HG03342 (cell line): ENCODE results near the gene PDK1.
"Not testable (repeated sequence)": the region's sequence is repeated elsewhere in the genome, so short reads cannot be mapped to it uniquely, and the experiment has no call there.

ENCODE experiments used
- ATAC-seq: cut with Tn5 transposase; IDR thresholded peaks from one replicate; pipeline ENCODE4 v1.9.1; 2021; ENCODE audit warnings: mild to moderate bottlenecking, moderate library complexity; ENCODE audit not compliant: unreplicated experiment

PDK1 gene

GRCh38 chr2:172551271-172551670, 4.6 kb upstream of the PDK1 start:
- ATAC-seq: no peak

DNA sequence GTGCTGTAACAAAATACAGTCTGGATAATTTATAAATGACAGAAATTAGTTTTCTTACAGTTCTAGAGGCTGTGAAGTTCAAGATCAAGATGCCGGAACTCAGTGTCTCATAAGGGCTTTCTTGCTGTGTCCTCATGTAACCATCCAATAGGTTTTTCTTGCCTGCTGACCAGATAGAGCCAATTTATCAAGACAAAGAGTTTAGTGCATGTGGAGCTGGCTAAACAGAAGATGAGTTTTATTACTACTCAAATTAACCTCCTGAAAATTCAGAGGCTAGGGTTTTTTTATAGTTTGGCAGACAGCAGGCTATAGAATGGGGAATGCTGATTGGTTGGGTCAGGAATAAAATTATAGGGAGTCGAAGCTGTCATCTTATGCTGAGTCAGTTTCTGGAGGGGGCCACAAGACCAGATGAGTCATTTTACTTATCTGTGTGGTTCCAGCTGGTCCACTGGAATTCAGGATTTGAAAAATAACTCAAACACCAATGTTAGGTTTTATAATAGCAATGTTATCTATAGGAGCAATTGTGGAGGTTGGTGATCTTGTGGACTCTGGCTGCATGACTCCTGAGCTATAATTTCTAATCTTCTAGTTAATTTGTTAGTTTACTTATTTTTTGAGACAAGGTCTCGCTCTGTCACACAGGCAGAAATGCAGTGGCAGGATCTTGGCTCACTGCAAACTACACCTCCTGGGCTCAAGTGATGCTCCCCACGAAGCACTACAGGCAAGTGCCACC, 3.2 kb upstream of the PDK1 start:
- ATAC-seq: no peak

DNA sequence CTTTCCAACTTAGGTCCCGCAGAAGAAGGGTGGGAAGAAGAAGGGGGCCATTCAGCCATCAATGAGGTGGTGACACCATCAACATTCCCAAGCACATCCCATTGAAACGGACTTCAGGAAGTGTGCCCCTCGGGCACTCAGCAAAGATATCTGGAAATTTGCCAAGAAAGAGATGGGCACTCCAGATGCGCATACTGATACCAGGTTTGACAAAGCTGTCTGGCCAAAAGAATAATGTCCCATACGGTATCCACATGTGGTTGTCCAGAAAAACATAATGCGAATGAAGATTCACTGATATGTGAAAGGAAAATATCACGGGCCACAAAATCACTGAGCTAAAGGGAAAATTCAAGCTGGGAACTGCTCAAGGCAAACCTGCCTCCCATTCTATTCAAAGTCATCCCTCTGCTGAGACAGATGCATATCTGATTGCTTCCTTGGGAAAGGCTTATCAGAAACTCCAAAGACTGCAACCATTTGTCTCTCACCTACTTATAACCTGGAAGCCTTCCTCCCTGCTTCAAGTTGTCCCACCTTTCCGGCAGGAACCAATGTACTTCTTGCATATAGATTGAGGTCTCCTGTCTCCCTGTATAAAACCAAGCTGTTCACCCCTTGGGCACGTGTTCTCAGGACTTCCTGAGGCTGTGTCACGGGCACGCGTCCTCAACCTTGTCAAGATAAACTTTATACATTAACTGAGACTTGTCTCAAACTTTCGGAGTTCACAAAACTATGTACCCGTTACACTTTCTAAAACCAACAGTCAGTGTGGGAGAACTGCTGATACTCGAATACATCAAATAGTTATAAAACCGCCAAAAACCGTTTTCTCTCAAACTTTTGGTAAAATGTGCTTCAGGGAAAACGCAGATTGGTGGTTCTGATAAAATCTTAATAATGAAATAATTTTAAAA, 1.3 kb upstream of the PDK1 start:
- no peak for ATAC-seq

- ATAC-seq: peak; percentile 1
These were observed 693 bp upstream of the PDK1 start for GRCh38 chr2:172555272-172555521.

GRCh38 chr2:172556284-172557033, 569 bp downstream of the PDK1 start:
- peak; percentile 60 for ATAC-seq

DNA sequence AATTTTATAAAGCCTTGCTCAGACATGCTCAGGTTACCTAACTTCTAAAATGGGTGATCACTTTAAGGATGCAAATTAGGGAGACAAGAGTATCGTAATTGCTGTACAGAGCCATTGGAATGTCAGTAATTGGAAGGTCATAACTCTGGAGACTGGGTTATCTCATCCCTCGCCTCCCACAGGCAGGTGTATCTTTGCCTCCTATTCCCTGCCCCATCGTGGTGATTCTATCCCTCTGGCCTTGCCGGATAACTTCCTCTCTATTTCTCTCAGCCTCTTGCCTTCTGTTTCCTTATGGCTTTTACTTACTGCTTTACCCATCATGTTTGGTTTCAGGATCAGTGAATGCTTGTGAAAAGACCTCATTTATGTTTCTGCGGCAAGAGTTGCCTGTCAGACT, 2.5 kb downstream of the PDK1 start:
- no peak for ATAC-seq

DNA sequence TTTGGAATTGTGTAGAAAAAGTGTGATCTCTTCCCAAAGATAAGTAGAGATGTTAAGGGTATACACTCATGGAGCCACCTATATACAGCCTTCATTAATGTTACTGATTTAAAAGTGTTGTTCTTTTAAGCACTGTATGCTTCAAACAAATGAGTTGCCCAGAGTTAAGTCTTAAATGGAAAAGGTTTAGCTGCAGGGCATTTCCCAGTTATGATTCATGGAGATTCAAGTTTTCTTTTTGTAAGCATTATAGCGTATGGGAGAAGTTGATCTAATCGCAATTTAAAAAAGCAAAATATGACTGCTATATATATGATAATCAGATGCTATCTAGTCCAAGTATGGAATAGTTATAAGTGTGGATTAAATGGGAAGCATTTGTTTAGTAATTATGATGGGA, 4.8 kb downstream of the PDK1 start:
- ATAC-seq: no peak

DNA sequence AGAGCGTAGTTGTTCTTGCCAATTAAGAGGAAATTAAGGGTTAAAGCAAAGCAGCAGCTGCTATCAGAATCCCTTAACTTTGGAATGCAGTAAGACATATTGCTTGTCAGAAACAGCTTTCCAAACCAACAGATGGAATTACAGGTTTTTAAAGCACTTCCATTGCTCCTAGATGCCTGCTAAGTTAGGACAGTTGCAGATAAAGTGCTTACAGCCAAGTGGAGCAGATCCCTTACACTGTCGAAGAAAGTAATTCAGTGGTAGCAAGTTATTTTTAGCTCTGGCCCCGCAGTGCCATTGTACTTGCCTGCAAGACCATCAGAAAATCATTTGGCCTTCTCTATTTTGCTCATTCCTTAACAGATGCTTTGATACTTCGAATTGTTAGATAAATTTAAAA, 5.4 kb downstream of the PDK1 start:
- no peak for ATAC-seq

- ATAC-seq: no peak
These were observed 6.4 kb downstream of the PDK1 start for GRCh38 chr2:172562298-172562697.

DNA sequence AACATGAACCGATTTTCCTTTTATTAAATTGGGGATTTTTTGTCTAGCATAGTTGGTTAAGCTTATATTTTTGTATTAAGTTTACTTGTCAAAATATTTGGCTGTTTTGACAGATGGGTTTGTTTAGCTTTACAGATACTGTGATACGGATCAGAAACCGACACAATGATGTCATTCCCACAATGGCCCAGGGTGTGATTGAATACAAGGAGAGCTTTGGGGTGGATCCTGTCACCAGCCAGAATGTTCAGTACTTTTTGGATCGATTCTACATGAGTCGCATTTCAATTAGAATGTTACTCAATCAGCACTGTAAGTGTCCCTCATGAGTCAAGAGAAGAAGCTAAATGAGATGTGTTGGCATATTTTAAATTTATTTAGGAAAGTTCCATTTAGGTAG, 8.5 kb downstream of the PDK1 start:
- no peak for ATAC-seq

GRCh38 chr2:172571245-172571644, 15.4 kb downstream of the PDK1 start:
- ATAC-seq: no peak

GRCh38 chr2:172572981-172573380, 17.1 kb downstream of the PDK1 start:
- no peak for ATAC-seq

DNA sequence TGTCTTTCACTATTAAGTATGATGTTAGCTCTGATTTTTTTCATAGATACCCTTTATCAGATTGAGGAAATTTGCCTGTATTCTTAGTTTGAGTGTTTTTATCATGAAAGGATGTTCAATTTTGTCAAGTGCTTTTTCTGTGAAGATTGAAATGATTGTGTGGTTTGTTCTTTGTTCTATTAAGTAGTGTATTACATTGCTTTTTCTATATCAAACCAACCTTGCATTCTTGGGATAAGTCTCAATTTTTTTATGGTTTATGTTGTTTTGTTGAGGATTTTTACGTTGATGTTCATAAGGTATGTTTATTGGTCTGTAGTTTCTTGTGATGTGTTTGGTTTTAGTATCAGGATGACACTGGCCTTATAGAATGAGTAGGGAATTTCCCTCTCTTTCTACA, 19.1 kb downstream of the PDK1 start:
- no peak for ATAC-seq

DNA sequence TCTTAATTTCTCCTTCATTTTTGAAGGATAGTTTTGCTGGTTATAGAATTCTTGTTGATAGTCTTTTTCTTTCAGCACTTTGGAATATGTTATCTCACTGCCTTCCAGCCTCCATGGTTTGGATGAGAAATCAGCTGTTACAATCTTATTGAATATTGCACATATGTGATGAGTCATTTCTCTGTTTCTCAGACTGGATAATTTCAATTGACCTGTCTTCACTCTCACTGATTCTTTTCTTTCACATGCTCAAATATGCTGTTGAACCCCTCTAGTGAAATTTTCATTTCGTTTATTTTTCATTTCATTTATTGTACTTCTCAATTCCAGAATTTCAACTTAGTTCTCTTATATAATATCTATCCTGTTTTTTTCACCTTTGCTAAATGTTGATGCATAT, 22.2 kb downstream of the PDK1 start:
- ATAC-seq: no peak

DNA sequence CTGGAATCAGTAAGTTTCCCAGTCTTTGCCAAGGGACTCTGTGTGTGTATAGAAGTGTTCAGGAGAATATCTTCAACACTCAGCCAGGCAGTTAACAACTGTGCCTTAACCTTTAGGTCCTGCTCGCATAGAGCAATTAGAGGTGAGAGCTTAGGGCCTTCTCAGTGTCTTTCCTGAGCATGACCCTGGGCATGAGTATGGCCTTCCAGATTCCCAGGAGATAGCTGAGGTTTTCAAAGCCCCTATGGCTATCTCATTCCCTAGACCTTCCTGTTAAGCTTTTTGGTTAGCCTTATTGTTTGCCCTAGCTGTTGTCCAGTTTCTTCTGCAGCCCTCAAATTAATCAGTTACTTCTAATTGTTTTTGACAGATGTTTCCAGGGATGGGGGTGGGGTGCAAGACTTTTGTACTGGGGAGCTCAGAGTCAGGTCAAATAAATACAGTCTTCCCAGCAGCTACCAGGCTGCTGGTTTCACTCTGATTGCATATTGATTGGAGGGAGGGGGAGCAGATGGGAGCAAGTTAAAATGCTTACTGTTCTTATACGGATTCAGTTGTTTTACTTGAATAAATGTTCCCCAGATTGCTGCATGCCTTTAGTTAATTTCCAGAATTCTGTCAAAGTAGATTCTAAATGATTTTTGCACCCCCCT, 23.1 kb downstream of the PDK1 start:
- no peak for ATAC-seq

DNA sequence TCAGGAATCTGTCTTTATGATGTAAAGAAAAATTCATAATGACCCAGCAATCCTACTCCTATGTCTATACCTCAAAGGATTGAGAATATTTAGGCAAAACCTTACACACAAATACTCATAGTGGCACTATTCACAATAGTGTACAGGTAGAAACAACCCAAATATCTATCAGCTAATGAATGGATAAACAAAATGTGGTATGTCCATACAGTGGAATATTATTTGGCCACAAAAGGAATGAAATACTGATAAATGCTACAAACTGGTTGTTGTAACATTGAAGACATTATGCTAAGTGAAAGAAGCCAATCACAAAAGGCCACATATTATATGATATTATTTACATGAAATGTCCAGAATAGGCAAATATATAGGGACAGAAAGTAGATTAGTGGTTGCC, 24.7 kb downstream of the PDK1 start:
- ATAC-seq: no peak

DNA sequence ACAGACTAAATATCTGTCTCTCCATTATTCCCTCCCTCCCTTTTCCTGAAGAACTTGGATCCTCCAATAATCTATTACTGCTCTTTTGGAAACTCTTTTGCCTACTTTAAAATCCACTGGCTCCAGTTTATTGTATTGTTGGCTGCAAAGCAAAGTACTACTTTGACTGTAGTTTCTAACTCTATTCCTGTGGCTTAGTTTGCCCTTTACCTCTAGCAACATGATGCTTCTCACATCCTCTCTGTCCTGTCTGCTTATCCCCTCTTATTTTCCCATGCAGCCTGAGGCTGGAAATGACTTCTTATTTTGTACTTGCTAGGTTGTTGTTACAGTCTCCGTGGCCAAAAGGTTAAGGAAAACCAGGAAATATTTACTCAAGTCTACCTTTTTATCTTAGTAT, 26.8 kb downstream of the PDK1 start:
- no peak for ATAC-seq

DNA sequence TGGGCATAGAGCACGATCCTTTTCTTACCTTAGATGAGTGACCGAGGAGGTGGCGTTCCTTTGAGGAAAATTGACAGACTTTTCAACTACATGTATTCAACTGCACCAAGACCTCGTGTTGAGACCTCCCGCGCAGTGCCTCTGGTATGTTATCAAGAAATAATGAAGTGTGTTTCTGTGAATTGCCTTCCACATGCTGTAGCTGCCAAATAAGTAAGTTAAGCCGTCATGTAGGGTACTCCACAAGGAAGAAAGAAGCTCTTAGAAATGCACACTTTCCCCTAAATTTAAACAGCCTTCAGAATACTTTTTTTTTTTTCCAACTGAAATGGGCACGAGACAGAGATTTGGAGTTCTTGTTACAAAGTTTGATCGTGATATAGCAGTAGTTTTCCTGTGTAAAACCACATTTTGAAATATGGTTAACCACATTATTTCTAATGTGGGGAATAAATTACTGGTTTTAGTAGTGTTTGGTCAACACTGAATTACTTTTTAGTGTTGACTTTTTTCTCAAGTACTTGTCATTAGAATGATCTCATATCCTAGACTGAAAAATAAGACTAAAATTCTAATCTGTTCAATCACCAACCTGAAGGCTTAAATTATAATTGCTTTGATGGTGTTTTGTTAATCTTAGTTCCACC, 30.5 kb downstream of the PDK1 start:
- no peak for ATAC-seq

- ATAC-seq: not testable (repeated sequence)
These were observed 31.3 kb downstream of the PDK1 start for GRCh38 chr2:172587231-172587630.

GRCh38 chr2:172588931-172589330, 33.0 kb downstream of the PDK1 start:
- no peak for ATAC-seq

GRCh38 chr2:172591386-172591785, 35.5 kb downstream of the PDK1 start:
- not testable (repeated sequence) for ATAC-seq
